Hepatocyte (in vitro differentiated cells): ENCODE results near the gene SLC38A1. TPM values are rescaled to one million over a fixed set of nuclear protein-coding genes. Genes with fewer than 3 reads are reported as not detected.

Experiments used
- DNase-seq: peaks from one replicate; pipeline ENCODE4 v3.0.0-alpha.2; 2016; ENCODE audit warnings: low spot score
- H2AFZ ChIP-seq: fragments of 200-600 bp; sonication (generic); 2 replicates; pipeline ENCODE4 v1.6.0; 2016; ENCODE audit warnings: antibody characterized with exemption, mild to moderate bottlenecking
- H3K27ac ChIP-seq: fragments of 200-600 bp; sonication (generic); 2 replicates; pipeline ENCODE4 v1.5.1; 2016; ENCODE audit warnings: mild to moderate bottlenecking
- H3K27me3 ChIP-seq: fragments of 200-600 bp; sonication (generic); 2 replicates; pipeline ENCODE4 v1.6.1; 2016
- H3K36me3 ChIP-seq: fragments of 200-600 bp; sonication (generic); replicated peaks from 2 replicates; pipeline ENCODE4 v1.5.1; 2016; ENCODE audit warnings: low read depth; ENCODE audit not compliant: insufficient read depth
- H3K4me1 ChIP-seq: fragments of 200-600 bp; sonication (generic); 2 replicates; pipeline ENCODE4 v1.5.1; 2016; ENCODE audit warnings: mild to moderate bottlenecking, moderate library complexity; ENCODE audit not compliant: insufficient read depth
- H3K4me2 ChIP-seq: fragments of 200-600 bp; sonication (generic); 2 replicates; pipeline ENCODE4 v1.6.0; 2016
- H3K4me3 ChIP-seq: fragments of 200-600 bp; sonication (generic); 2 replicates; pipeline ENCODE4 v1.5.1; 2016; ENCODE audit warnings: mild to moderate bottlenecking
- H3K79me2 ChIP-seq: fragments of 200-600 bp; sonication (generic); 2 replicates; pipeline ENCODE4 v1.6.0; 2017; ENCODE audit warnings: mild to moderate bottlenecking
- H3K9me2 ChIP-seq: fragments of 200-600 bp; sonication (generic); replicated peaks from 2 replicates; pipeline ENCODE4 v1.6.0; 2017; ENCODE audit warnings: mild to moderate bottlenecking; ENCODE audit not compliant: insufficient read depth
- H3K9me3 ChIP-seq: fragments of 200-600 bp; sonication (generic); 2 replicates; pipeline ENCODE4 v1.5.1; 2016; ENCODE audit warnings: low read depth, mild to moderate bottlenecking
- H4K20me1 ChIP-seq: fragments of 200-600 bp; sonication (generic); 2 replicates; pipeline ENCODE4 v1.6.0; 2016; ENCODE audit warnings: mild to moderate bottlenecking; ENCODE audit not compliant: insufficient read depth, poor library complexity, severe bottlenecking
- EZH2 ChIP-seq: fragments of 200-600 bp; sonication (generic); IDR thresholded peaks from 2 replicates; pipeline ENCODE4 v1.6.1; 2016; ENCODE audit warnings: antibody characterized with exemption, mild to moderate bottlenecking, borderline replicate concordance
- EZH2phosphoT487 ChIP-seq: fragments of 200-600 bp; sonication (generic); IDR thresholded peaks from one replicate; pipeline ENCODE4 v1.6.1; 2018; ENCODE audit warnings: antibody characterized with exemption, mild to moderate bottlenecking, low read depth, moderate library complexity; ENCODE audit not compliant: unreplicated experiment, severe bottlenecking
- WGBS: methylation state at CpG from one replicate; pipeline ENCODE4 v1.1.6; 2016; ENCODE audit warnings: low lambda C conversion rate; ENCODE audit errors: missing lambda C conversion rate; 5-methylcytosine and 5-hydroxymethylcytosine counted together
- polyA plus RNA-seq: library from polyadenylated mRNA; unstranded; fragments of >200 nt; fragmentation: Nextera tagmentation; extraction: Ambion mirVana; gene quantifications from 2 replicates; pipeline ENCODE4 v1.2.1, GENCODE V29; 2016
- total RNA-seq: library from RNA; depleted of rRNA; stranded (reverse); fragments of >200 nt; gene quantifications from 2 replicates; pipeline ENCODE4 v1.2.3, GENCODE V29; 2014
- TF ChIP-seq, protein P1 (sequence below): fragments of 200-600 bp; sonication (generic); IDR thresholded peaks from 2 replicates; pipeline ENCODE4 v1.5.1; 2016; ENCODE audit warnings: antibody characterized with exemption, mild to moderate bottlenecking; ENCODE audit not compliant: poor library complexity

Gene SLC38A1
- total and polyA plus RNA-seq, 2 experiments from 2014 or later: 48.2 to 86.8 TPM

DNA sequence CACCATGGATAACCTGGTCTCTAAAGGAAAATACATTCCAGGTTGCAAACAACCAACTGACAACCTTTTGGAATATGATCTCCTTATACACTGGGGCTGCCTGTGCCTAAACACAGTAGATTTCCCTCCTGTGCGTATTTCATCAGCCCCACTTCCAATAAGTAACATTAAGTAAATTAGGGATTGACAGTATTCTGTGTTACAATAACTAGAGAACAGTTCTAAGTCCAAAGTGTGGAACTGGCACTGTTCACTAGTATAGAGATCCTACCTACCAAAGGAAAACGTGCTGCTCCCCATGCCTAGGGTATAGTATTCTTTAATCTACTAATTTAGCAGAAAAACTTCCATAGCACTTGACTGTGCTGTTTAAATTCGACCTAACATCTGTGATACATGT lies 82.8 kb downstream of the SLC38A1 start:
- H3K27ac ChIP-seq: no peak overlapping the region
- DNase-seq: no peak
- H2AFZ ChIP-seq: no peak overlapping the region
- no peaks in the 10 kb centered on the region for H3K27me3 ChIP-seq
- no peaks in the 10 kb centered on the region for H3K79me2 ChIP-seq
- no peaks in the 10 kb centered on the region for H3K4me1 ChIP-seq
- no peak overlapping the region for H3K4me3 ChIP-seq
- H3K36me3 ChIP-seq: no peaks in the 10 kb centered on the region
- no peaks in the 10 kb centered on the region for H4K20me1 ChIP-seq
- 90% methylated on average over 3 of the region's 3 CpGs for WGBS
- no peaks in the 10 kb centered on the region for H3K9me3 ChIP-seq
- H3K9me2 ChIP-seq: no peaks in the 10 kb centered on the region
- H3K4me2 ChIP-seq: no peak overlapping the region
- TF ChIP-seq EZH2phosphoT487 (no peak), EZH2 (no peak)
- TF ChIP-seq, protein P1, sequence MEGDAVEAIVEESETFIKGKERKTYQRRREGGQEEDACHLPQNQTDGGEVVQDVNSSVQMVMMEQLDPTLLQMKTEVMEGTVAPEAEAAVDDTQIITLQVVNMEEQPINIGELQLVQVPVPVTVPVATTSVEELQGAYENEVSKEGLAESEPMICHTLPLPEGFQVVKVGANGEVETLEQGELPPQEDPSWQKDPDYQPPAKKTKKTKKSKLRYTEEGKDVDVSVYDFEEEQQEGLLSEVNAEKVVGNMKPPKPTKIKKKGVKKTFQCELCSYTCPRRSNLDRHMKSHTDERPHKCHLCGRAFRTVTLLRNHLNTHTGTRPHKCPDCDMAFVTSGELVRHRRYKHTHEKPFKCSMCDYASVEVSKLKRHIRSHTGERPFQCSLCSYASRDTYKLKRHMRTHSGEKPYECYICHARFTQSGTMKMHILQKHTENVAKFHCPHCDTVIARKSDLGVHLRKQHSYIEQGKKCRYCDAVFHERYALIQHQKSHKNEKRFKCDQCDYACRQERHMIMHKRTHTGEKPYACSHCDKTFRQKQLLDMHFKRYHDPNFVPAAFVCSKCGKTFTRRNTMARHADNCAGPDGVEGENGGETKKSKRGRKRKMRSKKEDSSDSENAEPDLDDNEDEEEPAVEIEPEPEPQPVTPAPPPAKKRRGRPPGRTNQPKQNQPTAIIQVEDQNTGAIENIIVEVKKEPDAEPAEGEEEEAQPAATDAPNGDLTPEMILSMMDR: no peak

DNA sequence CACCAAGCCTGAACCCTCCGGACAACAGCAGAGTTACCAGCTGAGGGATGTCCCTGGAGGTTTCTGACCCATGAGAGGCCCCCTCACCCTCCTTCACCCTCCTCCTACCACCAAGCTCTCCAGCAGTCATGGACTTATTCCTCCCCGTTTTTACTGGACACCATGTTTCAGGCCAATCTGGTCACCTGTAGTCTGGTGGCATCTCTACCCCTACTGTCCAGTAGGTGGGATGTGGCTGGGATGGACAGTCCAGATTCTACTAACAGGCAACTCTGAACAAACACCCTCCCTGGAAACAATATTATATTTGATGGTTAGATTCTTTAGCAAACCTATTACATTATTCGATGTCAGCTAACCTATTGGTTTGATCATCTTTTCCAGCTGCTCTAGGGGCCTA lies 83.2 kb downstream of the SLC38A1 start:
- no peaks in the 10 kb centered on the region for H3K27me3 ChIP-seq
- H3K4me1 ChIP-seq: no peaks in the 10 kb centered on the region
- no peaks in the 10 kb centered on the region for H3K9me3 ChIP-seq
- H3K9me2 ChIP-seq: no peaks in the 10 kb centered on the region
- H3K27ac ChIP-seq: no peak overlapping the region
- H3K79me2 ChIP-seq: no peaks in the 10 kb centered on the region
- DNase-seq: no peak
- TF ChIP-seq EZH2phosphoT487: no peak
- TF ChIP-seq, protein P1: no peak
- TF ChIP-seq EZH2: no peak
- H2AFZ ChIP-seq: no peak overlapping the region
- H3K4me3 ChIP-seq: no peak overlapping the region
- H3K36me3 ChIP-seq: no peaks in the 10 kb centered on the region
- H4K20me1 ChIP-seq: no peaks in the 10 kb centered on the region
- 93% methylated on average over 3 of the region's 3 CpGs for whole genome bisulfite sequencing
- H3K4me2 ChIP-seq: no peak overlapping the region

DNA sequence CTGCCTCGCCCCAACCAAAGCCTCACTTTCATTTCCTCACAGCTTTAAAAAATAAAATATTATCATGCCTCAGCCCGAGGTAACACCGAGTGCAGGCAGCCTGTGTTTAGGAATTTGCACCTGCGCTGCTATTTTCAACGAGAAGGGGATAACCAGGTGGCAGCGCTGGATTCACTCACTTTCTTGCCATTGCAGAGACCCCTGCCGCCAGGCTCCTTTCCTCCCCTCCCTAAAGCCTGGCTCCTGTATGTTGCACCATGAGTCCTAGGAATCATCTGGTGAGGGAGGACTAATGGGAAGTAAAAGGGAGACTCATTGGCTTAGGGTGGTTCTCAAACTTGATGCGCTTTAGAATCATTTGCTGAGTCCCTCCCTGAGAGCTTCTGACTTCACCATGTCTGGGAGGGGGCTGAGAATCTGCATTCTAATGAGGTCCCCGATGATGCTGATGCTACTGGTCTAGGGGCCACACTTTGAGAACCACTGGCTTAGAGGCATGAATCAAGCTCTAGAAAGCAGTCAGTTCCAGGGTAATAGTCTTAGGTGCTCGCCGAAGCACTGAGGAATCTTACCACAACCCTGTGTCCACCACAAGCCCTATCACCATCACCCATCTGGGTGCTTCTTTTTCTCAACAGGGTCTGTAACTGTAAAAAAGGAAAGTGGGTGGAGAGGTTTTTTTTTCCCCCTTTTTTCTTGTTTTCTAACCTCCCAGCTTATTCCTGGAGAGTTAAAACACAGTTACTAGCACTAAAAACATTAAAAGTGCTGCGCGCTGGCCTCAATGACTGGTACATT lies 83.8 kb downstream of the SLC38A1 start:
- Histone ChIP-seq H3K79me2 (no peaks in the 10 kb centered on the region), H3K4me1 (no peaks in the 10 kb centered on the region), H3K27ac (no peak overlapping the region), H3K4me3 (no peak overlapping the region), H3K27me3 (no peaks in the 10 kb centered on the region), H3K36me3 (no peaks in the 10 kb centered on the region), H3K9me3 (no peaks in the 10 kb centered on the region), H3K9me2 (no peaks in the 10 kb centered on the region), H2AFZ (no peak overlapping the region), H3K4me2 (no peak overlapping the region), H4K20me1 (no peaks in the 10 kb centered on the region)
- 92% methylated on average over 13 of the region's 13 CpGs for WGBS
- TF ChIP-seq, protein P1: no peak
- TF ChIP-seq EZH2phosphoT487 (no peak), EZH2 (no peak)
- no peak for DNase-seq
